ENCODE results near the gene ACVR1C. TPM values are rescaled to one million over a fixed set of nuclear protein-coding genes. Genes with fewer than 3 reads are reported as not detected.

ACVR1C gene
- total RNA-seq, 6 experiments from 2014 or later, result 0.37 to 3.9 (median 1.9) TPM

DNA sequence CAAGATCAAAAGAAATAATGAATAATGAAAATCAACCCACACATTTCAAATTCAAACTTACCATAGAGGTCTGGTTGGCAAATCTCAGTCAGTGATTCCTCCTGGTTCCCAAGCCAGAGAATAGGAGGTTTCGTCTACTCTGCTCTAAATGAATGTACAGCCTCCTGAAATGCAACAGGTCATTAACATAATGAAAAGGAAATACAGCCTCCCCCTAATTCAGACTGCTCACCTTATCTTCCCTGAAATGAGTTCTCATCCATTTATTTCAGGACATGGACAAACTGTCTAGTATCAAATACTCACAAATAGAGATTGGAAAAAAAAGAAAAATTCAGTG, 141.4 kb downstream of the ACVR1C start:
- Histone ChIP-seq H3K27me3 (no peaks in the 10 kb centered on the region), H3K27ac (no peak overlapping the region), H3K9me3 (no peaks in the 10 kb centered on the region), H3K36me3 (no peaks in the 10 kb centered on the region), H3K4me3 (no peak overlapping the region), H3K4me1 (peaks cover 0 to 18% (median 5%) of the 10 kb centered on the region in 4 donors)
- ATAC-seq (no peak), DNase-seq (no peak)
- TF ChIP-seq POLR2A (IDR thresholded peaks at IDR 0.05), result no peak
- TF ChIP-seq CTCF (IDR thresholded peaks at IDR 0.05), result no peak
- 80% methylated on average over 1 of the region's 1 CpG for WGBS (ENCODE audit: insufficient coverage, low coverage, low lambda C conversion rate, missing lambda C conversion rate)
- intact Hi-C loops (cut with DNase I), result no loop called here

GRCh38 chr2:157486596-157487270, 141.9 kb downstream of the ACVR1C start:
- no peaks in the 10 kb centered on the region for H3K9me3 ChIP-seq
- no peak overlapping the region for H3K4me3 ChIP-seq
- peaks cover 0 to 18% (median 5%) of the 10 kb centered on the region in 4 donors for H3K4me1 ChIP-seq
- TF ChIP-seq CTCF (IDR thresholded peaks at IDR 0.05), result no peak
- no peak for TF ChIP-seq POLR2A (IDR thresholded peaks at IDR 0.05)
- no peak overlapping the region for H3K27ac ChIP-seq
- H3K27me3 ChIP-seq, result no peaks in the 10 kb centered on the region
- DNase-seq, result no peak
- no peaks in the 10 kb centered on the region for H3K36me3 ChIP-seq
- WGBS (ENCODE audit: insufficient coverage, low coverage, low lambda C conversion rate, missing lambda C conversion rate), result 79% methylated on average over 4 of the region's 4 CpGs
- intact Hi-C loops (cut with DNase I), result no loop called here
- no peak for ATAC-seq

DNA sequence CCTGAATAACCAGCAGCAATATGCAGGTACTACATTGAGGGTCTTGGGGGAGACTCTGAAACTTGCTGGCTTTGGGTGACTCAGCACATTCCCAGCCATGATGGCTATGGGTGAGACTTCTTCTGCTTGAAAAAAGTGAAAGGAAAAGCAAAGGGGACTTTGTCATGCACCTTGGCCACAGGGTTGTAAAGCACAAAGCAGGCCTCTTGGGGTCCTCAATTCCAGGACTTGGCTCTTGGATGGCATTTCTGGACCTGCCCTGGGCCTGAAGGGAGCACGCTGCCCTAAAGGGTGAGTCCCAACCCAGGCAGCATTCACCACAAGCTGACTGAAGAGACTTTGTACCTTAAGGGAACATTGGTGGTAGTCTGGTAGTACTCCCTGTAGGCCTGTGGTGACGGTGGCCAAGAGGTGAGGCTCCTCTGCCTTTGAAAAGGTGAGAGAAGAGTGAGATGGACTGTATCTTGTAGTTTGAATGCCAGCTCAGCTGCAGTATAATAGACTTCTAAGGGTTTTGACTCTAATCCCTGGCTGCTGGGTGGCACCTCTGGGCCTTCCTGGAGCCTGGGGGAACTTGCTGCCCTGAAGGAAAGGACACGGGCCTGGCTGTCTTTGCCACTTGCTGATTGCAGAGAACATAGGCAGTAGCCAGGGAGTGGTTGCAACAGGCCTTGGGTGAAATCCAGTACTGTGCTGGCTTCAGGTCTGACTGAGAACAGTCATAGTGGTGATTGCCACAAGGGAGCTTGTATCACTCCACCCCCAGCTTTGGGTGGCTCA, 148.3 kb downstream of the ACVR1C start:
- intact Hi-C loops (cut with DNase I), result no loop called here
- no peaks in the 10 kb centered on the region for H3K27me3 ChIP-seq
- H3K4me3 ChIP-seq, result no peak overlapping the region
- peak; percentile 98 to 99 (median 99) for ATAC-seq
- peak; percentile 66 to 94 (median 89) for DNase-seq
- WGBS (ENCODE audit: insufficient coverage, low coverage, low lambda C conversion rate, missing lambda C conversion rate), result 83% methylated on average over 1 of the region's 3 CpGs
- TF ChIP-seq CTCF (IDR thresholded peaks at IDR 0.05) (no peak), POLR2A (IDR thresholded peaks at IDR 0.05) (no peak)
- H3K27ac ChIP-seq, result peak overlapping the region in 1 of 3 donors; percentile 54
- H3K4me1 ChIP-seq, result peaks cover 0 to 11% (median 5%) of the 10 kb centered on the region in 4 donors
- H3K9me3 ChIP-seq, result no peaks in the 10 kb centered on the region
- H3K36me3 ChIP-seq, result no peaks in the 10 kb centered on the region

- no peak for DNase-seq
Measured at GRCh38 chr2:157479081-157480027, 149.3 kb downstream of the ACVR1C start.

More at GRCh38 chr2:157479081-157480027, 149.3 kb downstream of the ACVR1C start:
- 97% methylated on average over 5 of the region's 7 CpGs for WGBS (ENCODE audit: insufficient coverage, low coverage, low lambda C conversion rate, missing lambda C conversion rate)
- no peak for TF ChIP-seq POLR2A (IDR thresholded peaks at IDR 0.05)
- no peak for TF ChIP-seq CTCF (IDR thresholded peaks at IDR 0.05)
- Histone ChIP-seq H3K36me3 (no peaks in the 10 kb centered on the region), H3K27ac (no peak overlapping the region), H3K27me3 (no peaks in the 10 kb centered on the region), H3K4me1 (peaks cover 0 to 11% (median 5%) of the 10 kb centered on the region in 4 donors), H3K4me3 (no peak overlapping the region), H3K9me3 (no peaks in the 10 kb centered on the region)
- intact Hi-C loops (cut with DNase I), result no loop called here
- ATAC-seq, result peak in 1 of 4 donors; percentile 40

Data from right lobe of liver (tissue), 6 donors.